GM11168 (cell line): ENCODE data around the gene CILP.
"Not testable (repeated sequence)": the region's sequence is repeated elsewhere in the genome, so short reads cannot be mapped to it uniquely, and the experiment has no call there.

Source experiments
- in situ Hi-C: fragments of 300-500 bp; cut with MboI; formaldehyde crosslinking; loops from one replicate; pipeline ENCODE4 v1.12.0; 2022; ENCODE audit warnings: low sequenced_read_pairs; ENCODE audit not compliant: unreplicated experiment

The CILP gene

GRCh38 chr15:65210770-65211481 is at the start of gene CILP:
Gene CILP (minus strand): TSS chr15:65211473. CDS start chr15:65209755, 1,718 bp downstream.
- in situ Hi-C loops, result no loop called here

GRCh38 chr15:65260968-65261367 is 49.7 kb upstream of the CILP start:
- in situ Hi-C loops, result no loop called here

- in situ Hi-C loops, result no loop called here
These were observed 48.1 kb upstream of the CILP start for GRCh38 chr15:65259367-65259797.

GRCh38 chr15:65258375-65259262 is 47.3 kb upstream of the CILP start:
- in situ Hi-C loops, result no loop called here

GRCh38 chr15:65255486-65256140 is 44.3 kb upstream of the CILP start:
- in situ Hi-C loops, result no loop called here

GRCh38 chr15:65254758-65255157 is 43.5 kb upstream of the CILP start:
- in situ Hi-C loops, result no loop called here

GRCh38 chr15:65254356-65254755 is 43.1 kb upstream of the CILP start:
- in situ Hi-C loops, result no loop called here

GRCh38 chr15:65249641-65250040 is 38.4 kb upstream of the CILP start:
- in situ Hi-C loops, result no loop called here

GRCh38 chr15:65248511-65249255 is 37.4 kb upstream of the CILP start:
- in situ Hi-C loops, result no loop called here

- in situ Hi-C loops, result no loop called here
These were observed 35.7 kb upstream of the CILP start for GRCh38 chr15:65246939-65247338.

GRCh38 chr15:65246026-65246714 is 34.9 kb upstream of the CILP start:
- in situ Hi-C loops, result no loop called here

GRCh38 chr15:65245096-65245856 is 34.0 kb upstream of the CILP start:
- in situ Hi-C loops, result no loop called here

GRCh38 chr15:65244638-65245037 is 33.4 kb upstream of the CILP start:
- in situ Hi-C loops, result no loop called here

GRCh38 chr15:65236443-65236842 is 25.2 kb upstream of the CILP start:
- in situ Hi-C loops, result not testable (repeated sequence)

- in situ Hi-C loops, result no loop called here
These were observed 22.4 kb upstream of the CILP start for GRCh38 chr15:65233696-65234095.

- in situ Hi-C loops, result no loop called here
These were observed 21.2 kb upstream of the CILP start for GRCh38 chr15:65232520-65232919.

GRCh38 chr15:65231306-65231705 is 20.0 kb upstream of the CILP start:
- in situ Hi-C loops, result no loop called here

GRCh38 chr15:65226901-65227300 is 15.6 kb upstream of the CILP start:
- in situ Hi-C loops, result not testable (repeated sequence)

GRCh38 chr15:65226221-65226620 is 14.9 kb upstream of the CILP start:
- in situ Hi-C loops, result no loop called here
